ENCODE measurements around the gene PPP2R2C. TPM values are rescaled to one million over a fixed set of nuclear protein-coding genes. Genes with fewer than 3 reads are reported as not detected.

Gene PPP2R2C
- total RNA-seq, 1 donor: under 0.01 TPM

DNA sequence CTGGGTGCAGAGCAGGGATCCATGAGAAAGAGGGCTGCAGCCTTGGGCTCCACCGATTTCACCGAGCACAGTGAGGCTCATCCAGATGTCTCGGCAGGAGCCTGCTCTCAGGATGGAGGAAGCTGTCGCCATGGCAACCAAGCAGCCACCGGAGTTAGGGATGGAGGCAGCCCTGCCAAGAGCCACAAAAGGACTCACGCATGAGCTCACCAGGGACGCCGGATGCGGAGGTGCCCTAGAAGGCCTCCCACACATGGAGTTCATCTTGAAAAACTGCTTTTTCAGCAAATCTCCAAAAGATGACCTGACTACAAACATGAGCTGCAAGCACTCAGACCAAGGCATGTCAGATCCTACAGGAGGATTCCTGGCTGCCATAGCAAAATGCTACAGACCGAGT lies 112.0 kb downstream of the PPP2R2C start:
- H3K36me3 ChIP-seq (ENCODE audit: insufficient read depth, low read length): no peaks in the 10 kb centered on the region
- H3K9me3 ChIP-seq (ENCODE audit: low read depth, low read length): no peaks in the 10 kb centered on the region
- H3K27ac ChIP-seq (ENCODE audit: low read depth, low read length): no peak overlapping the region
- H3K4me3 ChIP-seq (ENCODE audit: insufficient read depth, low read length): no peak overlapping the region
- TF ChIP-seq, protein P1, sequence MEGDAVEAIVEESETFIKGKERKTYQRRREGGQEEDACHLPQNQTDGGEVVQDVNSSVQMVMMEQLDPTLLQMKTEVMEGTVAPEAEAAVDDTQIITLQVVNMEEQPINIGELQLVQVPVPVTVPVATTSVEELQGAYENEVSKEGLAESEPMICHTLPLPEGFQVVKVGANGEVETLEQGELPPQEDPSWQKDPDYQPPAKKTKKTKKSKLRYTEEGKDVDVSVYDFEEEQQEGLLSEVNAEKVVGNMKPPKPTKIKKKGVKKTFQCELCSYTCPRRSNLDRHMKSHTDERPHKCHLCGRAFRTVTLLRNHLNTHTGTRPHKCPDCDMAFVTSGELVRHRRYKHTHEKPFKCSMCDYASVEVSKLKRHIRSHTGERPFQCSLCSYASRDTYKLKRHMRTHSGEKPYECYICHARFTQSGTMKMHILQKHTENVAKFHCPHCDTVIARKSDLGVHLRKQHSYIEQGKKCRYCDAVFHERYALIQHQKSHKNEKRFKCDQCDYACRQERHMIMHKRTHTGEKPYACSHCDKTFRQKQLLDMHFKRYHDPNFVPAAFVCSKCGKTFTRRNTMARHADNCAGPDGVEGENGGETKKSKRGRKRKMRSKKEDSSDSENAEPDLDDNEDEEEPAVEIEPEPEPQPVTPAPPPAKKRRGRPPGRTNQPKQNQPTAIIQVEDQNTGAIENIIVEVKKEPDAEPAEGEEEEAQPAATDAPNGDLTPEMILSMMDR (IDR thresholded peaks at IDR 0.05; ENCODE audit: extremely low read depth, low read depth, low read length): no peak
- H3K4me2 ChIP-seq (ENCODE audit: insufficient read depth, low read length): no peak overlapping the region
- no peaks in the 10 kb centered on the region for H3K27me3 ChIP-seq (ENCODE audit: insufficient read depth, low read length)
- H2AFZ ChIP-seq (ENCODE audit: low read length): no peak overlapping the region
- no peak for DNase-seq (ENCODE audit: insufficient read length, low spot score, missing footprints)
- H4K20me1 ChIP-seq (ENCODE audit: insufficient read depth, low read length): no peaks in the 10 kb centered on the region
- H3K4me1 ChIP-seq (ENCODE audit: insufficient read depth, low read length): no peaks in the 10 kb centered on the region
- H3K79me2 ChIP-seq (ENCODE audit: insufficient read depth, low read length): no peaks in the 10 kb centered on the region

DNA sequence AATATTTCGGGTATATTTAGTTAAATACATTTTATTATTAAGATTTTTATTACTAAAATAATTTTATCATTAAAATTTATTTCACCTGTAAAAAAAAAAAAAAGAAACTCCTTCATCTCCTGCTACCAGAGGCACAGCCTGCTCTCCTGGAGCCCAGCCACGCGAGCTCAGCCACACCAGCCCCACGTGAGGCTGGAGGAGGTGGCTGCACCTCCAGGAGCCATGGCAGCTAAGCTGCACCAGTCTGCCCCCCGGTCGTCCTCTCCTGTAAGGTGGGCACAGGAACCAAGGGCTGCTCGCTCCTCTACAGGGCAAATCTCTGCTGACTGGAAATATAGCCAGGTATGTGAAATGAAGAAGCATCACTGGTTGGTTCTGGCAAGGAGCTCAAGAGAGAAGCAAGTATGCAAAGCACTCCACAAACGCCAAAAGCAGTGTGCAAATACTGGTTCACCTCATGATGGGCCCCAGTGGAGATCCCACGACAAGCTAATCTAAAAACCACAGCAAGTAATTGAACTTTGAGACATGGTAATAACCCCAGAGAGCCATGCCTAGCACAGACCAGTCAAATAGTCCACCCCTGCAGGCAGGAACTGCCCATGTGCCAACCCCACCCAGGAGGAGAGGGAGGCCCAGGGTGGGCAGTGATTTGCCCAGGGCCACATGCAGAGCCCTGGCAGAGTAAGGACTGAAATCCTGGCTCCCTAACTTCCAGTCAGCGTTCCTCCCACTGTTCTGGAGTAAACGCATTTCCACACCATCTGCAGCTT lies 112.7 kb downstream of the PPP2R2C start:
- TF ChIP-seq, protein P1 (IDR thresholded peaks at IDR 0.05; ENCODE audit: extremely low read depth, low read depth, low read length): no peak

DNA sequence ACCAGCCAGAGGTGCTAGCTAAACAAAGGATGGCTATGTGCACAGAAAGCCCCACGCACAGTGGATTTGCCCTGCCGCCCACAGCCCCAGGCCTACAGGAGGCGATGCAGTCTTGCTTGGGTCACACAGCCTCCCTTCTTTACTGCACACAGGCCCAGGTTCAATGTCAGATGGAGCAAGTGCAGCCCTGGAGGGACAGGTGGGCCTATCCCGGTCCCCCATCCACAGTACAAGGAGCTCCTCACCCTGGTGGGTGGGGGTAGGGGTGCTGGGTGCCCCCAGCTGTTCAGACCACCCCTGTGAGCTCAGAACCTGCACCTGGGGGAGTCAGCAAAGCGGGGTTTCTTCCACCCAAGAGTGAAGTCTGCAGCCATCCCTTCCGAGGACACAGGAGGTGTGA lies 114.9 kb downstream of the PPP2R2C start:
- TF ChIP-seq, protein P1 (IDR thresholded peaks at IDR 0.05; ENCODE audit: extremely low read depth, low read depth, low read length): no peak
- Histone ChIP-seq H3K79me2 (ENCODE audit: insufficient read depth, low read length) (no peaks in the 10 kb centered on the region), H3K36me3 (ENCODE audit: insufficient read depth, low read length) (no peaks in the 10 kb centered on the region), H3K27ac (ENCODE audit: low read depth, low read length) (no peak overlapping the region), H3K4me3 (ENCODE audit: insufficient read depth, low read length) (no peak overlapping the region), H3K27me3 (ENCODE audit: insufficient read depth, low read length) (no peaks in the 10 kb centered on the region), H3K4me2 (ENCODE audit: insufficient read depth, low read length) (no peak overlapping the region), H3K9me3 (ENCODE audit: low read depth, low read length) (no peaks in the 10 kb centered on the region), H3K4me1 (ENCODE audit: insufficient read depth, low read length) (no peaks in the 10 kb centered on the region), H2AFZ (ENCODE audit: low read length) (no peak overlapping the region), H4K20me1 (ENCODE audit: insufficient read depth, low read length) (no peaks in the 10 kb centered on the region)
- DNase-seq (ENCODE audit: insufficient read length, low spot score, missing footprints): no peak

More for the DNA sequence above, 112.7 kb downstream of the PPP2R2C start:
- Histone ChIP-seq H3K79me2 (ENCODE audit: insufficient read depth, low read length) (no peaks in the 10 kb centered on the region), H3K27me3 (ENCODE audit: insufficient read depth, low read length) (no peaks in the 10 kb centered on the region), H3K4me1 (ENCODE audit: insufficient read depth, low read length) (no peaks in the 10 kb centered on the region), H3K4me2 (ENCODE audit: insufficient read depth, low read length) (no peak overlapping the region), H3K36me3 (ENCODE audit: insufficient read depth, low read length) (no peaks in the 10 kb centered on the region), H2AFZ (ENCODE audit: low read length) (no peak overlapping the region), H3K4me3 (ENCODE audit: insufficient read depth, low read length) (no peak overlapping the region), H3K27ac (ENCODE audit: low read depth, low read length) (no peak overlapping the region), H4K20me1 (ENCODE audit: insufficient read depth, low read length) (no peaks in the 10 kb centered on the region), H3K9me3 (ENCODE audit: low read depth, low read length) (no peaks in the 10 kb centered on the region)
- no peak for DNase-seq (ENCODE audit: insufficient read length, low spot score, missing footprints)

DNA sequence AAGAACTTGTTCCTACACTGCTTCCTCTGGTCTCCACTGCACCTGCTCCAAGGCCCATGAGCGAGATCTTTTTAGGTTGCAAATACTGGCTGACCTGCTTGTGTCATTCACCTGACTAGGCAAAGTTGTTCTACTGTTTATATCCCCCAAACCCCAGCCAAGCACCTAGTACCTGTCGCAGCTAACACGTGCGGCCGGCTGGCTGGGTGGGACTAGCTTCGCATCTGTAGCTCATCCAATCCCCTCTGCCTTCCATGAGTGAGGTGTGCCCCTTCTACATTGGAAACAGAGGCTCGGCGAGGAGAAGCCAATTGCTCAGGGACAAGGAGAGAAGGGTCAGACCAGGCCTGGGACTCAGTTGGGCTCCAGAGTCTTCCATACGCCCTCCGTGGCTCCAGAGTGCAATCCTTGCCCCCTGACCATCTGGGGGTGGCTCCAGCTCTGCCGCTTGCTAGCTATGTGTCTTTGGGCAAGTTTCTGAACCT lies 116.3 kb downstream of the PPP2R2C start:
- H3K4me2 ChIP-seq (ENCODE audit: insufficient read depth, low read length): no peak overlapping the region
- H4K20me1 ChIP-seq (ENCODE audit: insufficient read depth, low read length): no peaks in the 10 kb centered on the region
- no peaks in the 10 kb centered on the region for H3K4me1 ChIP-seq (ENCODE audit: insufficient read depth, low read length)
- H3K4me3 ChIP-seq (ENCODE audit: insufficient read depth, low read length): no peak overlapping the region
- H3K36me3 ChIP-seq (ENCODE audit: insufficient read depth, low read length): no peaks in the 10 kb centered on the region
- DNase-seq (ENCODE audit: insufficient read length, low spot score, missing footprints): no peak
- TF ChIP-seq, protein P1 (IDR thresholded peaks at IDR 0.05; ENCODE audit: extremely low read depth, low read depth, low read length): no peak
- H3K79me2 ChIP-seq (ENCODE audit: insufficient read depth, low read length): no peaks in the 10 kb centered on the region
- no peaks in the 10 kb centered on the region for H3K27me3 ChIP-seq (ENCODE audit: insufficient read depth, low read length)
- H2AFZ ChIP-seq (ENCODE audit: low read length): no peak overlapping the region
- H3K27ac ChIP-seq (ENCODE audit: low read depth, low read length): no peak overlapping the region
- H3K9me3 ChIP-seq (ENCODE audit: low read depth, low read length): no peaks in the 10 kb centered on the region

Measured in osteoblast (primary cell).